HG03565 (cell line): ENCODE results near the gene SCRT2.
"Not testable (repeated sequence)": the region's sequence is repeated elsewhere in the genome, so short reads cannot be mapped to it uniquely, and the experiment has no call there.

Experiments
- ATAC-seq: cut with Tn5 transposase; IDR thresholded peaks from one replicate; pipeline ENCODE4 v1.9.1; 2021; ENCODE audit warnings: mild to moderate bottlenecking, moderate library complexity; ENCODE audit not compliant: unreplicated experiment

SCRT2 gene

GRCh38 chr20:701401-702129 lies 26.0 kb upstream of the SCRT2 start:
- no peak for ATAC-seq

GRCh38 chr20:699811-700338 lies 24.3 kb upstream of the SCRT2 start:
- ATAC-seq, result no peak

- ATAC-seq, result no peak
These were observed 23.7 kb upstream of the SCRT2 start for GRCh38 chr20:699342-699741.

GRCh38 chr20:698276-698675 lies 22.7 kb upstream of the SCRT2 start:
- ATAC-seq, result no peak

- no peak for ATAC-seq
These were observed 22.2 kb upstream of the SCRT2 start for GRCh38 chr20:697826-698225.

- no peak for ATAC-seq
These were observed 19.7 kb upstream of the SCRT2 start for GRCh38 chr20:695165-695866.

GRCh38 chr20:694496-694895 lies 18.9 kb upstream of the SCRT2 start:
- no peak for ATAC-seq

GRCh38 chr20:693786-694185 lies 18.2 kb upstream of the SCRT2 start:
- ATAC-seq, result not testable (repeated sequence)

- ATAC-seq, result no peak
These were observed 16.4 kb upstream of the SCRT2 start for GRCh38 chr20:692044-692443.

GRCh38 chr20:689947-690346 lies 14.3 kb upstream of the SCRT2 start:
- no peak for ATAC-seq

GRCh38 chr20:689348-689747 lies 13.7 kb upstream of the SCRT2 start:
- no peak for ATAC-seq

- ATAC-seq, result no peak
These were observed 13.2 kb upstream of the SCRT2 start for GRCh38 chr20:688809-689212.

- ATAC-seq, result no peak
These were observed 12.0 kb upstream of the SCRT2 start for GRCh38 chr20:687468-688203.

- no peak for ATAC-seq
These were observed 9.2 kb upstream of the SCRT2 start for GRCh38 chr20:684676-685319.

- no peak for ATAC-seq
These were observed 6.5 kb upstream of the SCRT2 start for GRCh38 chr20:682123-682522.

- ATAC-seq, result no peak
These were observed 5.1 kb upstream of the SCRT2 start for GRCh38 chr20:680638-681187.

GRCh38 chr20:677957-678356 lies 2.4 kb upstream of the SCRT2 start:
- no peak for ATAC-seq

- no peak for ATAC-seq
These were observed 1.4 kb upstream of the SCRT2 start for GRCh38 chr20:676967-677366.

GRCh38 chr20:676315-676937 lies 824 bp upstream of the SCRT2 start:
- ATAC-seq, result no peak

- ATAC-seq, result no peak
These were observed 559 bp downstream of the SCRT2 start for GRCh38 chr20:675033-675452.
